Right cardiac atrium (tissue), 5 donors: Measurements from ENCODE around the gene SLC35F3. TPM values are rescaled to one million over a fixed set of nuclear protein-coding genes. Genes with fewer than 3 reads are reported as not detected.
A peak's percentile ranks its signal among the peaks of the same experiment; 100 is the strongest.

Experiments used
- ATAC-seq, 2 donors: fragments of 200-7000 bp; cut with Tn5 transposase; one replicate each; pipeline versions ENCODE4 v1.8.0 to v1.9.1; 2020; ENCODE audit warnings: moderate library complexity in 2 of 2, mild to moderate bottlenecking in 1 of 2
- DNase-seq, 3 donors: peaks; one replicate each; pipeline ENCODE4 v3.0.0-alpha.2; 2020
- H3K27ac ChIP-seq: one replicate; pipeline ENCODE4 v1.5.1; 2013; ENCODE audit warnings: mild to moderate bottlenecking, low read length, control low read depth, moderate library complexity
- H3K27me3 ChIP-seq: one replicate; pipeline ENCODE4 v1.6.1; 2013; ENCODE audit not compliant: control insufficient read depth, insufficient read depth
- H3K4me1 ChIP-seq: one replicate; pipeline ENCODE4 v1.6.1; 2013; ENCODE audit warnings: low read length; ENCODE audit not compliant: control insufficient read depth, insufficient read depth
- H3K4me3 ChIP-seq: one replicate; pipeline ENCODE4 v1.5.1; 2013; ENCODE audit warnings: low read length, control low read depth
- H3K9me3 ChIP-seq: one replicate; pipeline ENCODE4 v1.6.1; 2013; ENCODE audit warnings: low read length; ENCODE audit not compliant: control insufficient read depth
- WGBS: extraction: QIAGEN DNeasy Blood & Tissue Kit; methylation state at CpG from one replicate; pipeline ENCODE4 v1.1.7; 2013; 5-methylcytosine and 5-hydroxymethylcytosine counted together
- intact Hi-C, 4 donors: fragments of 100-400 bp; cut with DNase I; formaldehyde crosslinking; loops; one replicate each; pipeline versions ENCODE4 v1.11.0 to v1.14.0; 2022 to 2023
- polyA plus RNA-seq: library from polyadenylated mRNA; stranded (reverse); fragments of 200-250 nt; gene quantifications from one replicate; pipeline ENCODE4 v1.2.3, GENCODE V29; 2013
- total RNA-seq, 4 donors: library from RNA; stranded (reverse); fragmentation: NEBNext Ultra II Directional; extraction: Animal tissue kit (Norgen Biotek cat#: 25700); gene quantifications; one replicate each; pipeline ENCODE4 v1.2.1, GENCODE V29; 2021
- donor health status: healthy with polysubstance abuse.
- donor health status: DM: no; HTN: yes; CAD: no.
- donor health status: DM: no; HTN: no; CAD: no.
- donor health status: DM: no; HTN: yes; CAD: no; lungs with severe emphysema.
- donor health status: DM: yes; HTN: yes; CAD: no.

The SLC35F3 gene
- total and polyA plus RNA-seq, 5 donors = 0.09 TPM; not detected in 4

- DNase-seq = no peak
- Histone ChIP-seq H3K4me3 (no peak overlapping the region), H3K27me3 (no peaks in the 10 kb centered on the region), H3K27ac (no peak overlapping the region), H3K4me1 (no peaks in the 10 kb centered on the region), H3K9me3 (no peaks in the 10 kb centered on the region)
- no peak for ATAC-seq
- WGBS = 79% methylated on average over 7 of the region's 7 CpGs
- intact Hi-C loops = loop anchor here in 2 of 4 donors (10.0 kb wide), 1 partner anchor 157 kb away; no protein-coding TSS in a partner anchor
Measured at GRCh38 chr1:234311414-234311813, 406.9 kb downstream of the SLC35F3 start.

- ATAC-seq (no peak), DNase-seq (no peak)
- WGBS = 88% methylated on average over 4 of the region's 4 CpGs
- Histone ChIP-seq H3K9me3 (no peaks in the 10 kb centered on the region), H3K4me3 (no peak overlapping the region), H3K4me1 (no peaks in the 10 kb centered on the region), H3K27me3 (no peaks in the 10 kb centered on the region), H3K27ac (no peak overlapping the region)
- intact Hi-C loops = loop anchor here in 2 of 4 donors (10.0 kb wide), 1 partner anchor 158 kb away; no protein-coding TSS in a partner anchor
Measured at GRCh38 chr1:234313171-234313570, 408.7 kb downstream of the SLC35F3 start.

- Histone ChIP-seq H3K27me3 (no peaks in the 10 kb centered on the region), H3K9me3 (no peaks in the 10 kb centered on the region), H3K4me1 (no peaks in the 10 kb centered on the region), H3K4me3 (no peak overlapping the region), H3K27ac (no peak overlapping the region)
- intact Hi-C loops = loop anchor here in 2 of 4 donors (10.0 kb wide), 1 partner anchor 160 kb away; no protein-coding TSS in a partner anchor
- 72% methylated on average over 6 of the region's 6 CpGs for WGBS
- ATAC-seq = no peak
- no peak for DNase-seq
Measured at GRCh38 chr1:234315091-234315541, 410.6 kb downstream of the SLC35F3 start.

- no peak overlapping the region for H3K27ac ChIP-seq
- intact Hi-C loops = loop anchor here in 2 of 4 donors (10.0 kb wide), 1 partner anchor 161 kb away; no protein-coding TSS in a partner anchor
- no peak for ATAC-seq
- no peaks in the 10 kb centered on the region for H3K9me3 ChIP-seq
- H3K4me1 ChIP-seq = no peaks in the 10 kb centered on the region
- 76% methylated on average over 3 of the region's 3 CpGs for WGBS
- no peak for DNase-seq
- no peaks in the 10 kb centered on the region for H3K27me3 ChIP-seq
- no peak overlapping the region for H3K4me3 ChIP-seq
Measured at GRCh38 chr1:234315588-234315987, 411.1 kb downstream of the SLC35F3 start.

- Histone ChIP-seq H3K27ac (no peak overlapping the region), H3K27me3 (no peaks in the 10 kb centered on the region), H3K4me1 (no peaks in the 10 kb centered on the region), H3K9me3 (no peaks in the 10 kb centered on the region), H3K4me3 (no peak overlapping the region)
- intact Hi-C loops = loop anchor here in 2 of 4 donors (10.0 kb wide), 1 partner anchor 162 kb away; no protein-coding TSS in a partner anchor
- no peak for DNase-seq
- 88% methylated on average over 18 of the region's 18 CpGs for WGBS
- ATAC-seq = no peak
Measured at GRCh38 chr1:234316486-234316885, 412.0 kb downstream of the SLC35F3 start.

- WGBS = 62% methylated on average over 6 of the region's 6 CpGs
- intact Hi-C loops = loop anchor here in 2 of 4 donors (10.0 kb wide), 1 partner anchor 162 kb away; no protein-coding TSS in a partner anchor
- H3K27me3 ChIP-seq = no peaks in the 10 kb centered on the region
- no peaks in the 10 kb centered on the region for H3K4me1 ChIP-seq
- DNase-seq = no peak
- no peak overlapping the region for H3K4me3 ChIP-seq
- no peak for ATAC-seq
- no peaks in the 10 kb centered on the region for H3K9me3 ChIP-seq
- H3K27ac ChIP-seq = no peak overlapping the region
Measured at GRCh38 chr1:234316937-234317336, 412.5 kb downstream of the SLC35F3 start.

GRCh38 chr1:234320069-234320468 lies 415.6 kb downstream of the SLC35F3 start:
- ATAC-seq (no peak), DNase-seq (no peak)
- intact Hi-C loops = no loop called here
- Histone ChIP-seq H3K4me3 (no peak overlapping the region), H3K27me3 (no peaks in the 10 kb centered on the region), H3K27ac (no peak overlapping the region), H3K9me3 (no peaks in the 10 kb centered on the region), H3K4me1 (no peaks in the 10 kb centered on the region)
- WGBS = 83% methylated on average over 5 of the region's 5 CpGs

- Histone ChIP-seq H3K9me3 (no peaks in the 10 kb centered on the region), H3K4me3 (no peak overlapping the region), H3K4me1 (no peaks in the 10 kb centered on the region), H3K27me3 (no peaks in the 10 kb centered on the region), H3K27ac (no peak overlapping the region)
- WGBS = 35% methylated on average over 8 of the region's 8 CpGs
- no peak for ATAC-seq
- DNase-seq = no peak
- intact Hi-C loops = no loop called here
Measured at GRCh38 chr1:234320549-234320948, 416.1 kb downstream of the SLC35F3 start.

GRCh38 chr1:234321231-234321630 lies 416.8 kb downstream of the SLC35F3 start:
- no peaks in the 10 kb centered on the region for H3K9me3 ChIP-seq
- 79% methylated on average over 6 of the region's 6 CpGs for WGBS
- intact Hi-C loops = no loop called here
- ATAC-seq (no peak), DNase-seq (no peak)
- H3K27me3 ChIP-seq = no peaks in the 10 kb centered on the region
- H3K4me1 ChIP-seq = no peaks in the 10 kb centered on the region
- H3K4me3 ChIP-seq = no peak overlapping the region
- H3K27ac ChIP-seq = no peak overlapping the region

- intact Hi-C loops = no loop called here
- DNase-seq = no peak
- no peaks in the 10 kb centered on the region for H3K9me3 ChIP-seq
- 87% methylated on average over 3 of the region's 3 CpGs for WGBS
- no peak overlapping the region for H3K4me3 ChIP-seq
- no peaks in the 10 kb centered on the region for H3K4me1 ChIP-seq
- H3K27ac ChIP-seq = no peak overlapping the region
- ATAC-seq = no peak
- H3K27me3 ChIP-seq = no peaks in the 10 kb centered on the region
Measured at GRCh38 chr1:234322097-234322496, 417.6 kb downstream of the SLC35F3 start.

- Histone ChIP-seq H3K4me1 (no peaks in the 10 kb centered on the region), H3K9me3 (no peaks in the 10 kb centered on the region), H3K27me3 (no peaks in the 10 kb centered on the region), H3K4me3 (no peak overlapping the region), H3K27ac (no peak overlapping the region)
- intact Hi-C loops = no loop called here
- ATAC-seq (peak; percentile 12 to 21), DNase-seq (peak in 1 of 3 donors; percentile 73)
- WGBS = 25% methylated on average over 13 of the region's 13 CpGs
Measured at GRCh38 chr1:234322979-234323378, 418.5 kb downstream of the SLC35F3 start.

GRCh38 chr1:234324821-234325220 lies 420.3 kb downstream of the SLC35F3 start:
- DNase-seq (no peak), ATAC-seq (no peak)
- intact Hi-C loops = no loop called here
- no peaks in the 10 kb centered on the region for H3K27me3 ChIP-seq
- H3K4me1 ChIP-seq = no peaks in the 10 kb centered on the region
- no peak overlapping the region for H3K27ac ChIP-seq
- 73% methylated on average over 6 of the region's 6 CpGs for WGBS
- no peaks in the 10 kb centered on the region for H3K9me3 ChIP-seq
- H3K4me3 ChIP-seq = no peak overlapping the region
